ENCODE data around the gene IBA57. TPM values are rescaled to one million over a fixed set of nuclear protein-coding genes. Genes with fewer than 3 reads are reported as not detected.

Gene IBA57
- total RNA-seq, 3 donors from 2014 or later: 11.5 to 12.9 (median 11.8) TPM

- intact Hi-C loops (cut with DNase I, micrococcal nuclease): no loop called here
- no peak for DNase-seq
- no peaks in the 10 kb centered on the region for H3K36me3 ChIP-seq (ENCODE audit: low read depth)
- TF ChIP-seq CTCF (IDR thresholded peaks at IDR 0.05): no peak
- ATAC-seq: no peak
- no peaks in the 10 kb centered on the region for H3K9me3 ChIP-seq
- H3K4me1 ChIP-seq (ENCODE audit: low read depth): no peaks in the 10 kb centered on the region
- H3K4me3 ChIP-seq: no peak overlapping the region
Measured at GRCh38 chr1:228213917-228214808, 48.6 kb downstream of the IBA57 start.

- H3K36me3 ChIP-seq (ENCODE audit: low read depth): no peaks in the 10 kb centered on the region
- no peak for ATAC-seq
Measured at GRCh38 chr1:228214921-228215662, 49.5 kb downstream of the IBA57 start.

GRCh38 chr1:228215663-228216116 lies 50.1 kb downstream of the IBA57 start:
- Histone ChIP-seq H3K36me3 (ENCODE audit: low read depth) (no peaks in the 10 kb centered on the region), H3K4me1 (ENCODE audit: low read depth) (no peaks in the 10 kb centered on the region), H3K9me3 (no peaks in the 10 kb centered on the region), H3K4me3 (no peak overlapping the region)
- DNase-seq (no peak), ATAC-seq (no peak)
- intact Hi-C loops (cut with DNase I, micrococcal nuclease): no loop called here
- no peak for TF ChIP-seq CTCF (IDR thresholded peaks at IDR 0.05)

More at GRCh38 chr1:228214921-228215662, 49.5 kb downstream of the IBA57 start:
- Histone ChIP-seq H3K9me3 (no peaks in the 10 kb centered on the region), H3K4me3 (no peak overlapping the region), H3K4me1 (ENCODE audit: low read depth) (no peaks in the 10 kb centered on the region)
- intact Hi-C loops (cut with DNase I, micrococcal nuclease): no loop called here
- no peak for DNase-seq
- no peak for TF ChIP-seq CTCF (IDR thresholded peaks at IDR 0.05)

- no peak for DNase-seq
- Histone ChIP-seq H3K36me3 (ENCODE audit: low read depth) (no peaks in the 10 kb centered on the region), H3K4me1 (ENCODE audit: low read depth) (no peaks in the 10 kb centered on the region), H3K9me3 (no peaks in the 10 kb centered on the region), H3K4me3 (no peak overlapping the region)
- no peak for ATAC-seq
- no peak for TF ChIP-seq CTCF (IDR thresholded peaks at IDR 0.05)
- intact Hi-C loops (cut with DNase I, micrococcal nuclease): no loop called here
Measured at GRCh38 chr1:228216371-228217320, 51.0 kb downstream of the IBA57 start.

All from mucosa of descending colon (tissue), 3 donors.